GM21619 (cell line): ENCODE measurements around the gene NUDT9.
"Not testable (repeated sequence)": the region's sequence is repeated elsewhere in the genome, so short reads cannot be mapped to it uniquely, and the experiment has no call there.

Experiments used
- ATAC-seq: cut with Tn5 transposase; IDR thresholded peaks from one replicate; pipeline ENCODE4 v1.9.1; 2021; ENCODE audit not compliant: unreplicated experiment

The NUDT9 gene

GRCh38 chr4:87458913-87459312 is 36.5 kb downstream of the NUDT9 start:
- no peak for ATAC-seq

GRCh38 chr4:87461281-87461700 is 38.9 kb downstream of the NUDT9 start:
- ATAC-seq, result no peak

GRCh38 chr4:87462102-87462501 is 39.7 kb downstream of the NUDT9 start:
- no peak for ATAC-seq

GRCh38 chr4:87465739-87466366 is 43.5 kb downstream of the NUDT9 start:
- ATAC-seq, result no peak

GRCh38 chr4:87469390-87469789 is 47.0 kb downstream of the NUDT9 start:
- ATAC-seq, result no peak

GRCh38 chr4:87476934-87477333 is 54.6 kb downstream of the NUDT9 start:
- ATAC-seq, result no peak

GRCh38 chr4:87478732-87479250 is 56.4 kb downstream of the NUDT9 start:
- no peak for ATAC-seq

GRCh38 chr4:87481377-87481776 is 59.0 kb downstream of the NUDT9 start:
- ATAC-seq, result no peak

- ATAC-seq, result not testable (repeated sequence)
Observed at GRCh38 chr4:87483247-87483646, 60.9 kb downstream of the NUDT9 start.

- not testable (repeated sequence) for ATAC-seq
Observed at GRCh38 chr4:87488666-87489065, 66.3 kb downstream of the NUDT9 start.

GRCh38 chr4:87489678-87490077 is 67.3 kb downstream of the NUDT9 start:
- ATAC-seq, result no peak

- no peak for ATAC-seq
Observed at GRCh38 chr4:87490664-87491369, 68.4 kb downstream of the NUDT9 start.

GRCh38 chr4:87491436-87491835 is 69.1 kb downstream of the NUDT9 start:
- ATAC-seq, result no peak

- not testable (repeated sequence) for ATAC-seq
Observed at GRCh38 chr4:87491851-87492250, 69.5 kb downstream of the NUDT9 start.

GRCh38 chr4:87493115-87493514 is 70.7 kb downstream of the NUDT9 start:
- no peak for ATAC-seq

- ATAC-seq, result no peak
Observed at GRCh38 chr4:87497159-87497558, 74.8 kb downstream of the NUDT9 start.

GRCh38 chr4:87497578-87497977 is 75.2 kb downstream of the NUDT9 start:
- no peak for ATAC-seq

GRCh38 chr4:87498446-87498900 is 76.1 kb downstream of the NUDT9 start:
- ATAC-seq, result peak; percentile 73

GRCh38 chr4:87499403-87500091 is 77.2 kb downstream of the NUDT9 start:
- peak; percentile 79 for ATAC-seq

- peak; percentile 33 for ATAC-seq
Observed at GRCh38 chr4:87500092-87500462, 77.7 kb downstream of the NUDT9 start.

GRCh38 chr4:87502580-87503238 is 80.3 kb downstream of the NUDT9 start:
- ATAC-seq, result no peak
